ENCODE measurements around the gene FAM219A.
A peak's percentile ranks its signal among the peaks of the same experiment; 100 is the strongest.

Gene FAM219A

GRCh38 chr9:34458013-34458958, at the start of gene FAM219A, which contains the start of gene DNAI1:
Gene FAM219A, minus strand, starts transcription at chr9:34458570. Its CDS starts 307 bp downstream, at chr9:34458263.
Gene DNAI1, plus strand, starts transcription at chr9:34458805. Its CDS starts 201 bp downstream, at chr9:34459006.
- in situ Hi-C loops (cut with MboI; ENCODE audit: low pct_unique_long_range_greater_than_20kb, low sequenced_read_pairs, unreplicated experiment): no loop called here
- DNase-seq (ENCODE audit: low spot score): peak; percentile 99
- no peak for TF ChIP-seq CTCF (IDR thresholded peaks at IDR 0.05; ENCODE audit: extremely low read depth, insufficient read depth, missing control alignments)

GRCh38 chr9:34507966-34508365, 49.6 kb upstream of the FAM219A start:
- in situ Hi-C loops (cut with MboI; ENCODE audit: low pct_unique_long_range_greater_than_20kb, low sequenced_read_pairs, unreplicated experiment): no loop called here
- DNase-seq (ENCODE audit: low spot score): no peak
- no peak for TF ChIP-seq CTCF (IDR thresholded peaks at IDR 0.05; ENCODE audit: extremely low read depth, insufficient read depth, missing control alignments)

GRCh38 chr9:34507556-34507955, 49.2 kb upstream of the FAM219A start:
- no peak for TF ChIP-seq CTCF (IDR thresholded peaks at IDR 0.05; ENCODE audit: extremely low read depth, insufficient read depth, missing control alignments)
- no peak for DNase-seq (ENCODE audit: low spot score)
- in situ Hi-C loops (cut with MboI; ENCODE audit: low pct_unique_long_range_greater_than_20kb, low sequenced_read_pairs, unreplicated experiment): no loop called here

GRCh38 chr9:34506623-34507022, 48.3 kb upstream of the FAM219A start:
- no peak for DNase-seq (ENCODE audit: low spot score)
- TF ChIP-seq CTCF (IDR thresholded peaks at IDR 0.05; ENCODE audit: extremely low read depth, insufficient read depth, missing control alignments): no peak
- in situ Hi-C loops (cut with MboI; ENCODE audit: low pct_unique_long_range_greater_than_20kb, low sequenced_read_pairs, unreplicated experiment): no loop called here

- DNase-seq (ENCODE audit: low spot score): no peak
- TF ChIP-seq CTCF (IDR thresholded peaks at IDR 0.05; ENCODE audit: extremely low read depth, insufficient read depth, missing control alignments): no peak
- in situ Hi-C loops (cut with MboI; ENCODE audit: low pct_unique_long_range_greater_than_20kb, low sequenced_read_pairs, unreplicated experiment): no loop called here
Observed at GRCh38 chr9:34505370-34506120, 47.2 kb upstream of the FAM219A start.

GRCh38 chr9:34503406-34503805, 45.0 kb upstream of the FAM219A start:
- in situ Hi-C loops (cut with MboI; ENCODE audit: low pct_unique_long_range_greater_than_20kb, low sequenced_read_pairs, unreplicated experiment): no loop called here
- DNase-seq (ENCODE audit: low spot score): no peak
- TF ChIP-seq CTCF (IDR thresholded peaks at IDR 0.05; ENCODE audit: extremely low read depth, insufficient read depth, missing control alignments): no peak

Measured in GM13977 (cell line).